HG02623 (cell line): ENCODE data around the gene SLC25A26.

Source experiments
- ATAC-seq: cut with Tn5 transposase; IDR thresholded peaks from one replicate; pipeline ENCODE4 v1.9.1; 2021; ENCODE audit warnings: moderate library complexity; ENCODE audit not compliant: unreplicated experiment

Gene SLC25A26

GRCh38 chr3:66317750-66318376 lies 97.1 kb downstream of the SLC25A26 start:
- no peak for ATAC-seq

- no peak for ATAC-seq
These were observed 99.6 kb downstream of the SLC25A26 start for GRCh38 chr3:66320390-66320789.

- no peak for ATAC-seq
These were observed 101.6 kb downstream of the SLC25A26 start for GRCh38 chr3:66322436-66322835.

GRCh38 chr3:66326340-66326739 lies 105.5 kb downstream of the SLC25A26 start:
- ATAC-seq, result no peak

GRCh38 chr3:66335671-66336070 lies 114.9 kb downstream of the SLC25A26 start:
- no peak for ATAC-seq

GRCh38 chr3:66336333-66336766 lies 115.5 kb downstream of the SLC25A26 start:
- ATAC-seq, result no peak

GRCh38 chr3:66338927-66339326 lies 118.1 kb downstream of the SLC25A26 start:
- ATAC-seq, result no peak

GRCh38 chr3:66342717-66343356 lies 122.0 kb downstream of the SLC25A26 start:
- ATAC-seq, result no peak

GRCh38 chr3:66344391-66344811 lies 123.6 kb downstream of the SLC25A26 start:
- ATAC-seq, result no peak

- ATAC-seq, result no peak
These were observed 124.2 kb downstream of the SLC25A26 start for GRCh38 chr3:66344848-66345578.

- ATAC-seq, result no peak
These were observed 127.9 kb downstream of the SLC25A26 start for GRCh38 chr3:66348704-66349103.

- no peak for ATAC-seq
These were observed 129.8 kb downstream of the SLC25A26 start for GRCh38 chr3:66350601-66351000.

- no peak for ATAC-seq
These were observed 132.2 kb downstream of the SLC25A26 start for GRCh38 chr3:66353039-66353438.

- no peak for ATAC-seq
These were observed 132.7 kb downstream of the SLC25A26 start for GRCh38 chr3:66353530-66353929.

GRCh38 chr3:66354001-66354400 lies 133.2 kb downstream of the SLC25A26 start:
- ATAC-seq, result no peak

GRCh38 chr3:66355394-66355793 lies 134.6 kb downstream of the SLC25A26 start:
- ATAC-seq, result no peak

GRCh38 chr3:66355997-66356396 lies 135.2 kb downstream of the SLC25A26 start:
- no peak for ATAC-seq

GRCh38 chr3:66361356-66361755 lies 140.6 kb downstream of the SLC25A26 start:
- ATAC-seq, result no peak

GRCh38 chr3:66362541-66362941 lies 141.7 kb downstream of the SLC25A26 start:
- ATAC-seq, result no peak

- ATAC-seq, result no peak
These were observed 142.3 kb downstream of the SLC25A26 start for GRCh38 chr3:66363148-66363547.

GRCh38 chr3:66365080-66365479 lies 144.3 kb downstream of the SLC25A26 start:
- ATAC-seq, result no peak

GRCh38 chr3:66366747-66367146 lies 145.9 kb downstream of the SLC25A26 start:
- ATAC-seq, result no peak
